ENCODE measurements around the gene PCDHGA9. TPM values are rescaled to one million over a fixed set of nuclear protein-coding genes. Genes with fewer than 3 reads are reported as not detected.
"Not testable (repeated sequence)": the region's sequence is repeated elsewhere in the genome, so short reads cannot be mapped to it uniquely, and the experiment has no call there.

Gene PCDHGA9
- total RNA-seq, 2 experiments from 2014 or later, result 0.09 TPM; not detected in 1

- ATAC-seq (no peak), DNase-seq (no peak)
- Mint-ChIP-seq H3K4me3 (no peak overlapping the region), H3K4me1 (no peaks in the 10 kb centered on the region), H3K27me3 (peaks cover 56% of the 10 kb centered on the region), H3K9me3 (ENCODE audit: low read depth) (peaks cover 6% of the 10 kb centered on the region), H3K36me3 (ENCODE audit: low read depth) (peaks cover 17% of the 10 kb centered on the region), H3K27ac (no peak overlapping the region)
- POLR2A ChIA-PET, result no interaction called here
- intact Hi-C loops (cut with DNase I, micrococcal nuclease), result loop anchor here in 1 of 2 experiments (10.0 kb wide), 1 partner anchor 525 kb away; the partner anchor contains the start of gene PCDHA12
- CTCF ChIA-PET, result interaction anchor here (0.7 to 2.3 kb wide), 6 partner anchors 9 to 158 kb away, joined by 3 to 8 read pairs (median 3); partner anchors contain the start of gene TAF7
Observed at GRCh38 chr5:141399555-141400258, 2.9 kb upstream of the PCDHGA9 start.

DNA sequence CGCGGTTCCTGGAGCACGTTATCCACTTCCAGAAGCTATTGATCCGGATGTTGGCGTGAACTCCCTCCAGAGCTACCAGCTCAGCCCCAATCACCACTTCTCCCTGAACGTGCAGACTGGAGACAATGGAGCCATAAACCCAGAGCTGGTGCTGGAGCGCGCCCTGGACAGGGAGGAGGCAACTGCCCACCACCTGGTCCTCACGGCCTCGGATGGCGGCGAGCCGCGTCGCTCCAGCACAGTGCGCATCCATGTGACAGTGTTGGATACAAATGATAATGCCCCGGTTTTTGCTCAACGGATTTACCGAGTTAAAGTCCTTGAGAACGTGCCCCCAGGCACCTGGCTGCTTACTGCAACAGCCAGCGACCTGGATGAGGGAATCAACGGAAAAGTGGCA, 809 bp downstream of the PCDHGA9 start:
- H3K4me3 Mint-ChIP-seq, result no peak overlapping the region
- H3K9me3 Mint-ChIP-seq (ENCODE audit: low read depth), result peaks cover 12% of the 10 kb centered on the region
- no peak overlapping the region for H3K27ac Mint-ChIP-seq
- no peak for DNase-seq
- no peak for ATAC-seq
- intact Hi-C loops (cut with DNase I, micrococcal nuclease), result loop anchor here in 1 of 2 experiments (10.0 kb wide), 1 partner anchor 529 kb away; the partner anchor contains the start of gene PCDHA12
- H3K27me3 Mint-ChIP-seq, result peaks cover 62% of the 10 kb centered on the region
- ChIA-PET POLR2A (no interaction called here), CTCF (interaction anchor here (0.6 to 1.5 kb wide), 12 partner anchors 10 to 207 kb away, joined by 3 to 15 read pairs (median 4); partner anchors contain the start of genes PCDHGA10, PCDHGA11 and PCDHGB7)
- no peaks in the 10 kb centered on the region for H3K4me1 Mint-ChIP-seq
- H3K36me3 Mint-ChIP-seq (ENCODE audit: low read depth), result peaks cover 13% of the 10 kb centered on the region

GRCh38 chr5:141407790-141408505, 5.4 kb downstream of the PCDHGA9 start, which contains the start of gene PCDHGB6:
PCDHGB6 (plus strand) TSS chr5:141408021; CDS start chr5:141408203, 182 bp downstream.
- H3K27ac Mint-ChIP-seq, POLR2A ChIA-PET, H3K4me1 Mint-ChIP-seq: not testable (repeated sequence)
- Mint-ChIP-seq H3K36me3 (ENCODE audit: low read depth) (peaks cover 16% of the 10 kb centered on the region), H3K4me3 (peak within 1 kb of the TSS; percentile 48), H3K27me3 (peaks cover 60% of the 10 kb centered on the region), H3K9me3 (ENCODE audit: low read depth) (peaks cover 19% of the 10 kb centered on the region)
- ATAC-seq (peak; percentile 80), DNase-seq (peak; percentile 74)
- CTCF ChIA-PET, result interaction anchor here (1.0 to 3.9 kb wide), 17 partner anchors 9 to 226 kb away, joined by 3 to 23 read pairs (median 4); partner anchors contain the start of genes DIAPH1, PCDHGA1, PCDHGA11 and PCDHGA12
- intact Hi-C loops (cut with DNase I, micrococcal nuclease), result loop anchor here (5.0 to 10.0 kb wide), 2 partner anchors 36 to 533 kb away; partner anchors contain the start of genes PCDHGA6 (in 2 of the 2), PCDHGB3 (in 2 of the 2) and PCDHA12 (in 1 of the 2)

DNA sequence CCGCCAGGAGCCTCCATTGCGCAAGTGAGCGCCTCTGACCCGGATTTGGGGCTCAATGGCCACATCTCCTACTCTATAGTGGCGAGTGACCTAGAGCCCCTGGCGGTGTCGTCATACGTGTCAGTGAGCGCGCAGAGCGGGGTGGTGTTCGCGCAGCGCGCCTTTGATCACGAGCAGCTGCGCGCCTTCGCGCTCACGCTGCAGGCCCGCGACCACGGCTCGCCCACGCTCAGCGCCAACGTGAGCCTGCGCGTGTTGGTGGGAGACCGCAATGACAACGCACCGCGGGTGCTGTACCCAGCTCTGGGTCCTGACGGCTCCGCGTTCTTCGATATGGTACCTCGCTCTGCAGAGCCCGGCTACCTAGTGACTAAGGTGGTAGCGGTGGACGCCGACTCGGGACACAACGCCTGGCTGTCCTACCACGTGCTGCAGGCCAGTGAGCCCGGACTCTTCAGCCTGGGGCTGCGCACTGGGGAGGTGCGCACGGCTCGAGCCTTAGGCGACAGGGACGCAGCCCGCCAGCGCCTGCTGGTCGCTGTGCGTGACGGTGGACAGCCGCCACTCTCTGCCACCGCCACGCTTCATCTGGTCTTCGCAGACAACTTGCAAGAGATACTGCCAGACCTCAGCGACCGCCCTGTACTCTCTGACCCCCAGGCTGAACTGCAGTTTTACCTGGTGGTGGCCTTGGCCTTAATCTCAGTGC, 7.2 kb downstream of the PCDHGA9 start:
- intact Hi-C loops (cut with DNase I, micrococcal nuclease), result loop anchor here (5.0 to 10.0 kb wide), 2 partner anchors 37 to 535 kb away; partner anchors contain the start of genes PCDHGA6 (in 2 of the 2), PCDHGB3 (in 2 of the 2) and PCDHA12 (in 1 of the 2)
- H3K27ac Mint-ChIP-seq, result no peak overlapping the region
- peaks cover 16% of the 10 kb centered on the region for H3K36me3 Mint-ChIP-seq (ENCODE audit: low read depth)
- H3K4me1 Mint-ChIP-seq, result peaks cover 8% of the 10 kb centered on the region
- peaks cover 63% of the 10 kb centered on the region for H3K27me3 Mint-ChIP-seq
- DNase-seq (no peak), ATAC-seq (no peak)
- ChIA-PET POLR2A (no interaction called here), CTCF (interaction anchor here (0.7 kb wide), 1 partner anchor 71 kb away, joined by 3 read pairs; no protein-coding TSS in a partner anchor)
- peaks cover 19% of the 10 kb centered on the region for H3K9me3 Mint-ChIP-seq (ENCODE audit: low read depth)
- no peak overlapping the region for H3K4me3 Mint-ChIP-seq

DNA sequence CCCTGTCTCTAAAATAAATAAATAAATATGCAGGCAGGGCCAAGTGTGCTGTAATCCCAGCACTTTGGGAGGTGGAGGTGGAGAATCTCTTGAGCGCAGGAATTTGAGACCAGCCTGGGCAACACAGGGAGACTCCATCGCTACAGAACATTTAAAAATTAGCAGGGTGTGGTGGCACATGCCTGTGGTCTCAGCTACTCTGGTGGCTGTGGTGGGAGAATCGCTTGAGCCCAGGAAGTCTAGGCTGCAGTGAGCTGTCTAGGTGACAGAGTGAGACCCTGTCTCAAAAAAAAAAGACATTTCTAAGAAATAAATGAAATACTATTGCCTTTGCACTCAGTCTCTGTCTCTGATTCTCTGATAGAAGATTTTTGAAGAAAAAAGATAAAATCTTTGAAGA, 9.0 kb downstream of the PCDHGA9 start:
- H3K27me3 Mint-ChIP-seq, result peaks cover 62% of the 10 kb centered on the region
- peaks cover 8% of the 10 kb centered on the region for H3K4me1 Mint-ChIP-seq
- no peak overlapping the region for H3K4me3 Mint-ChIP-seq
- H3K9me3 Mint-ChIP-seq (ENCODE audit: low read depth), result peaks cover 16% of the 10 kb centered on the region
- ATAC-seq (no peak), DNase-seq (no peak)
- POLR2A ChIA-PET, result no interaction called here
- CTCF ChIA-PET, result interaction anchor here (1.8 to 3.8 kb wide), 3 partner anchors 10 to 198 kb away, joined by 5 to 23 read pairs (median 19); partner anchors contain the start of genes PCDHB13 and PCDHGA11
- intact Hi-C loops (cut with DNase I, micrococcal nuclease), result no loop called here
- no peak overlapping the region for H3K27ac Mint-ChIP-seq
- H3K36me3 Mint-ChIP-seq (ENCODE audit: low read depth), result peaks cover 21% of the 10 kb centered on the region

- ChIA-PET POLR2A (no interaction called here), CTCF (interaction anchor here (0.6 to 3.8 kb wide), 33 partner anchors 8 to 200 kb away, joined by 3 to 46 read pairs (median 6); partner anchors contain the start of genes PCDHB13, PCDHGA11, PCDHGA12 and PCDHGA3)
- H3K27ac Mint-ChIP-seq, result no peak within 1 kb of the TSS
- peaks cover 63% of the 10 kb centered on the region for H3K27me3 Mint-ChIP-seq
- DNase-seq, result peak; percentile 74
- H3K36me3 Mint-ChIP-seq (ENCODE audit: low read depth), result peaks cover 23% of the 10 kb centered on the region
- ATAC-seq, result peak; percentile 76
- H3K4me3 Mint-ChIP-seq, result peak within 1 kb of the TSS; percentile 62
- peaks cover 15% of the 10 kb centered on the region for H3K9me3 Mint-ChIP-seq (ENCODE audit: low read depth)
- peaks cover 10% of the 10 kb centered on the region for H3K4me1 Mint-ChIP-seq
- intact Hi-C loops (cut with DNase I, micrococcal nuclease), result loop anchor here (1.0 to 2.0 kb wide), 5 partner anchors 99 to 152 kb away; no protein-coding TSS in a partner anchor
Observed at GRCh38 chr5:141412854-141413539, 10.4 kb downstream of the PCDHGA9 start, which contains the start of gene PCDHGA10. PCDHGA10 (plus strand) TSS chr5:141412987; CDS start chr5:141413176, 189 bp downstream.

DNA sequence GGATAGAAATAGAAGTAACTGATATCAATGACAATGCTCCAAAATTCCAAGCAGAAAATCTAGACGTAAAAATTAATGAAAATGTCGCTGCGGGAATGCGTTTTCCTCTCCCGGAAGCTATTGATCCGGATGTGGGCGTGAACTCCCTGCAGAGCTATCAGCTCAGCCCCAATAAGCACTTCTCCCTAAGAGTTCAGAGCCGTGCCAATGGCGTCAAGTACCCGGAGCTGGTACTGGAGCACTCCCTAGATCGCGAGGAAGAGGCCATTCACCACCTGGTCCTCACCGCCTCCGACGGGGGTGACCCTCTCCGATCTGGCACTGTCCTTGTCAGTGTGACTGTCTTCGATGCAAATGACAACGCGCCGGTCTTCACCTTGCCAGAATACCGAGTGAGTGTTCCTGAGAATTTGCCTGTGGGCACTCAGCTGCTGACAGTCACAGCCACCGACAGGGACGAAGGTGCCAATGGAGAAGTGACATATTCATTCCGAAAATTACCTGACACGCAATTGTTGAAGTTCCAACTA, 11.0 kb downstream of the PCDHGA9 start:
- POLR2A ChIA-PET, result no interaction called here
- peak overlapping the region; percentile 62 for H3K4me3 Mint-ChIP-seq
- ATAC-seq, result no peak
- peaks cover 10% of the 10 kb centered on the region for H3K4me1 Mint-ChIP-seq
- peaks cover 65% of the 10 kb centered on the region for H3K27me3 Mint-ChIP-seq
- no peak overlapping the region for H3K27ac Mint-ChIP-seq
- H3K36me3 Mint-ChIP-seq (ENCODE audit: low read depth), result peaks cover 28% of the 10 kb centered on the region
- CTCF ChIA-PET, result interaction anchor here (0.7 to 3.8 kb wide), 31 partner anchors 8 to 200 kb away, joined by 3 to 46 read pairs (median 6); partner anchors contain the start of genes PCDHB13, PCDHGA11, PCDHGA12 and PCDHGA3
- intact Hi-C loops (cut with DNase I, micrococcal nuclease), result loop anchor here (1.0 to 2.0 kb wide), 5 partner anchors 99 to 151 kb away; no protein-coding TSS in a partner anchor
- H3K9me3 Mint-ChIP-seq (ENCODE audit: low read depth), result peaks cover 19% of the 10 kb centered on the region
- no peak for DNase-seq

GRCh38 chr5:141414548-141415274, 12.1 kb downstream of the PCDHGA9 start:
- Mint-ChIP-seq H3K36me3 (ENCODE audit: low read depth) (peaks cover 29% of the 10 kb centered on the region), H3K27me3 (peaks cover 64% of the 10 kb centered on the region), H3K9me3 (ENCODE audit: low read depth) (peaks cover 17% of the 10 kb centered on the region)
- H3K4me3 Mint-ChIP-seq; DNase-seq; intact Hi-C loops (cut with DNase I, micrococcal nuclease); POLR2A ChIA-PET; ATAC-seq; H3K4me1 Mint-ChIP-seq; H3K27ac Mint-ChIP-seq: not testable (repeated sequence)
- CTCF ChIA-PET, result interaction anchor here (0.8 to 3.4 kb wide), 5 partner anchors 16 to 143 kb away, joined by 3 to 46 read pairs (median 23); partner anchors contain the start of gene PCDHGA12

GRCh38 chr5:141415275-141415618, 12.7 kb downstream of the PCDHGA9 start:
- intact Hi-C loops (cut with DNase I, micrococcal nuclease), result not testable (repeated sequence)

More at GRCh38 chr5:141415275-141415618, 12.7 kb downstream of the PCDHGA9 start:
- DNase-seq, POLR2A ChIA-PET, H3K27ac Mint-ChIP-seq, H3K4me3 Mint-ChIP-seq, ATAC-seq, H3K4me1 Mint-ChIP-seq: not testable (repeated sequence)
- CTCF ChIA-PET, result interaction anchor here (1.6 to 3.4 kb wide), 3 partner anchors 12 to 77 kb away, joined by 4 to 23 read pairs (median 10); partner anchors contain the start of genes PCDHGA12, PCDHGA2 and PCDHGA9
- Mint-ChIP-seq H3K36me3 (ENCODE audit: low read depth) (peaks cover 30% of the 10 kb centered on the region), H3K9me3 (ENCODE audit: low read depth) (peaks cover 19% of the 10 kb centered on the region), H3K27me3 (peaks cover 67% of the 10 kb centered on the region)
